IMR-90 (cell line): Measurements from ENCODE around the gene EPHA2. TPM values are rescaled to one million over a fixed set of nuclear protein-coding genes. Genes with fewer than 3 reads are reported as not detected.

Experiments
- MXI1 ChIP-seq: IDR thresholded peaks from 2 replicates; pipeline ENCODE4 v1.6.1; 2012; ENCODE audit warnings: low read depth, mild to moderate bottlenecking, low read length, moderate library complexity, borderline replicate concordance
- RCOR1 ChIP-seq: IDR thresholded peaks from 2 replicates; pipeline ENCODE4 v1.6.1; 2012; ENCODE audit warnings: mild to moderate bottlenecking, low read length, improper control_type of control experiment; ENCODE audit not compliant: insufficient replicate concordance
- USF2 ChIP-seq: fragments of 150-350 bp; IDR thresholded peaks from 2 replicates; pipeline ENCODE4 v1.6.1; 2017; ENCODE audit warnings: mild to moderate bottlenecking, antibody characterized with exemption, low read length, low read depth
- polyA plus RNA-seq, 3 experiments: library from polyadenylated mRNA; depleted of rRNA; stranded (reverse); fragments of >200 nt; gene quantifications; 2 replicates each; pipeline ENCODE4 v1.2.3, GENCODE V29; 2012; ENCODE audit warnings: low replicate concordance in 1 of 3
- total RNA-seq: library from RNA; depleted of rRNA; stranded (reverse); fragments of >200 nt; gene quantifications from 2 replicates; pipeline ENCODE4 v1.2.3, GENCODE V29; 2012

EPHA2 gene
- total and polyA plus RNA-seq, 2 of the 4 experiments (the other 2 are of a cell fraction) = 24.0 to 72.6 TPM

GRCh38 chr1:16176653-16177052 lies 20.8 kb upstream of the EPHA2 start (continued):
- TF ChIP-seq USF2 = no peak
- TF ChIP-seq MXI1 = no peak
- no peak for TF ChIP-seq RCOR1
